Prostate gland (tissue), 2 donors: Measurements from ENCODE around the gene LCORL. TPM values are rescaled to one million over a fixed set of nuclear protein-coding genes. Genes with fewer than 3 reads are reported as not detected.

Source experiments
- DNase-seq: peaks from one replicate; pipeline ENCODE4 v3.0.0-alpha.2; 2019; ENCODE audit warnings: low spot score
- H3K27ac ChIP-seq, 2 donors: fragments of 200-600 bp; sonication (generic); 2 replicates each; pipeline ENCODE4 v1.5.1; 2017 to 2019
- H3K27me3 ChIP-seq: fragments of 200-600 bp; sonication (generic); replicated peaks from 2 replicates; pipeline ENCODE4 v1.5.1; 2019; ENCODE audit not compliant: insufficient read depth
- H3K36me3 ChIP-seq, 2 donors: fragments of 200-600 bp; sonication (generic); 1 replicate in 1 of 2; 2 replicates in 1 of 2; pipeline versions ENCODE4 v1.5.1 to v1.8.1; 2017 to 2019
- H3K4me1 ChIP-seq: fragments of 200-600 bp; sonication (generic); replicated peaks from 2 replicates; pipeline ENCODE4 v1.5.1; 2019
- H3K4me3 ChIP-seq, 2 donors: fragments of 200-600 bp; sonication (generic); 2 replicates each; pipeline ENCODE4 v1.5.1; 2017 to 2019
- H3K9me3 ChIP-seq: fragments of 200-600 bp; sonication (generic); 2 replicates; pipeline ENCODE4 v1.5.1; 2017
- CTCF ChIP-seq, 4 experiments: fragments of 200-600 bp in 2 of 4; fragments of 450-650 bp in 2 of 4; sonication (generic) in 2 of 4; IDR thresholded peaks; 1 replicate in 3 of 4; 2 replicates in 1 of 4; pipeline ENCODE4 v1.5.1; 2016 to 2019; ENCODE audit warnings: antibody characterized with exemption in 4 of 4, mild to moderate bottlenecking in 2 of 4, moderate library complexity in 2 of 4
- POLR2A ChIP-seq: fragments of 450-650 bp; IDR thresholded peaks from one replicate; pipeline ENCODE4 v1.6.1; 2016; ENCODE audit warnings: antibody characterized with exemption, mild to moderate bottlenecking
- POLR2AphosphoS5 ChIP-seq: sonication (generic); formaldehyde crosslinking; IDR thresholded peaks from one replicate; pipeline ENCODE4 v1.6.1; 2017; ENCODE audit warnings: antibody characterized with exemption
- WGBS: methylation state at CpG from one replicate; pipeline ENCODE4 v1.1.5; 2018; 5-methylcytosine and 5-hydroxymethylcytosine counted together
- intact Hi-C: fragments of 100-400 bp; cut with DNase I; formaldehyde crosslinking; loops from one replicate; pipeline ENCODE4 v1.14.2; 2022
- total RNA-seq, 2 donors: library from RNA; depleted of rRNA; stranded (reverse); fragments of >200 nt; gene quantifications; one replicate each; pipeline ENCODE4 v1.1.0, GENCODE V29; 2016

The LCORL gene
- total RNA-seq, 2 donors from 2014 or later, result 17.8 to 34.5 TPM

GRCh38 chr4:17981063-17981462 lies 40.5 kb downstream of the LCORL start:
- Histone ChIP-seq H3K27ac (no peak overlapping the region), H3K9me3 (no peaks in the 10 kb centered on the region), H3K36me3 (no peaks in the 10 kb centered on the region), H3K4me1 (no peaks in the 10 kb centered on the region), H3K27me3 (no peaks in the 10 kb centered on the region), H3K4me3 (no peak overlapping the region)
- intact Hi-C loops, result no loop called here
- TF ChIP-seq CTCF (IDR thresholded peaks at IDR 0.05) (no peak), POLR2A (no peak), POLR2AphosphoS5 (no peak)
- no peak for DNase-seq
- WGBS, result 86% methylated on average over 1 of the region's 1 CpG

GRCh38 chr4:17968721-17969120 lies 52.8 kb downstream of the LCORL start:
- H3K4me3 ChIP-seq, result no peak overlapping the region
- H3K4me1 ChIP-seq, result no peaks in the 10 kb centered on the region
- intact Hi-C loops, result no loop called here
- no peaks in the 10 kb centered on the region for H3K27me3 ChIP-seq
- no peaks in the 10 kb centered on the region for H3K9me3 ChIP-seq
- TF ChIP-seq POLR2A, result no peak
- TF ChIP-seq POLR2AphosphoS5, result no peak
- no peak for TF ChIP-seq CTCF (IDR thresholded peaks at IDR 0.05)
- no peaks in the 10 kb centered on the region for H3K36me3 ChIP-seq
- H3K27ac ChIP-seq, result no peak overlapping the region
- DNase-seq, result no peak

- TF ChIP-seq POLR2A (no peak), POLR2AphosphoS5 (no peak), CTCF (IDR thresholded peaks at IDR 0.05) (no peak)
- no peaks in the 10 kb centered on the region for H3K4me1 ChIP-seq
- no peak overlapping the region for H3K27ac ChIP-seq
- intact Hi-C loops, result no loop called here
- H3K4me3 ChIP-seq, result no peak overlapping the region
- DNase-seq, result no peak
- no peaks in the 10 kb centered on the region for H3K9me3 ChIP-seq
- no peaks in the 10 kb centered on the region for H3K27me3 ChIP-seq
- no peaks in the 10 kb centered on the region for H3K36me3 ChIP-seq
- 93% methylated on average over 1 of the region's 1 CpG for WGBS
These were observed 54.5 kb downstream of the LCORL start for GRCh38 chr4:17967078-17967477.

- no peak for TF ChIP-seq POLR2A
- no peak for TF ChIP-seq CTCF (IDR thresholded peaks at IDR 0.05)
- TF ChIP-seq POLR2AphosphoS5, result no peak
- Histone ChIP-seq H3K4me3 (no peak overlapping the region), H3K27me3 (no peaks in the 10 kb centered on the region), H3K9me3 (no peaks in the 10 kb centered on the region), H3K27ac (no peak overlapping the region), H3K4me1 (no peaks in the 10 kb centered on the region), H3K36me3 (no peaks in the 10 kb centered on the region)
- intact Hi-C loops, result no loop called here
- no peak for DNase-seq
- WGBS, result 100% methylated on average over 1 of the region's 1 CpG
These were observed 55.2 kb downstream of the LCORL start for GRCh38 chr4:17966312-17966711.

- intact Hi-C loops, result no loop called here
- H3K4me3 ChIP-seq, result no peak overlapping the region
- no peak overlapping the region for H3K27ac ChIP-seq
- 80% methylated on average over 7 of the region's 7 CpGs for WGBS
- H3K36me3 ChIP-seq, result no peaks in the 10 kb centered on the region
- H3K9me3 ChIP-seq, result no peaks in the 10 kb centered on the region
- no peaks in the 10 kb centered on the region for H3K4me1 ChIP-seq
- TF ChIP-seq POLR2A (no peak), POLR2AphosphoS5 (no peak), CTCF (IDR thresholded peaks at IDR 0.05) (no peak)
- DNase-seq, result no peak
- no peaks in the 10 kb centered on the region for H3K27me3 ChIP-seq
These were observed 57.0 kb downstream of the LCORL start for GRCh38 chr4:17964576-17964975.
